ENCODE measurements around the gene TOB1.

TOB1 gene

GRCh38 chr17:50906443-50906842, 40.3 kb upstream of the TOB1 start:
- H3K4me1 ChIP-seq (ENCODE audit: control insufficient read depth, insufficient read depth, low read length) = peaks cover 19% of the 10 kb centered on the region
- no peak overlapping the region for H3K27ac ChIP-seq (ENCODE audit: extremely low read depth, low read depth, low read length)
- ChIA-PET CTCF (no interaction called here), POLR2A (interaction anchor here (2.6 kb wide), 1 partner anchor 40 kb away, joined by 24 read pairs; the partner anchor contains the start of gene TOB1)
- H3K9me3 ChIP-seq (ENCODE audit: control insufficient read depth, insufficient read depth, low read depth, low read length) = no peaks in the 10 kb centered on the region
- H3K36me3 ChIP-seq (ENCODE audit: control insufficient read depth in 2 of 2, insufficient read depth in 1 of 2, low read length in 2 of 2) = no peaks in the 10 kb centered on the region
- no peak overlapping the region for H3K4me3 ChIP-seq (ENCODE audit: low read depth, low read length)
- TF ChIP-seq SCRT2 (tag by site-specific recombination; IDR thresholded peaks at IDR 0.05) (peak; percentile 62), ZNF341 (tag by site-specific recombination; IDR thresholded peaks at IDR 0.05; ENCODE audit: low read depth) (no peak)

DNA sequence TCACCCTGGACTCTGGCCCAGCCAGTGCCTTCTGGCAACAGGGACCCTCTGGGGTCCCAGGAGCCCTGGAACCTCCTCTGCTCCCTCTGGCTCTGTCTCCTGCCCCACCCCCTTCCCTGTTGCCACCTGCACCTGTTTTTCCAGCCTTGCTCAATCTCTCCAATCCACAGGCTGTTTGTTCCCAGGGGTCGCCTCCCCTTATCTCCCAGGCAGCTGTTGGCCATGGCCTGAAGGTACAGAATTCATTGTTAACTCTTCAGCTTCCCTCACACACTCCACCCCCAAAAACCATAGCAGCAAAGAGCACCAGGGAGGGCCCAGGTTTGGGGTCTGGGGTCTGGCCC, 39.3 kb upstream of the TOB1 start:
- no peaks in the 10 kb centered on the region for H3K9me3 ChIP-seq (ENCODE audit: control insufficient read depth, insufficient read depth, low read depth, low read length)
- POLR2A ChIA-PET = interaction anchor here (2.6 kb wide), 1 partner anchor 39 kb away, joined by 24 read pairs; the partner anchor contains the start of gene TOB1
- H3K36me3 ChIP-seq (ENCODE audit: control insufficient read depth in 2 of 2, insufficient read depth in 1 of 2, low read length in 2 of 2) = no peaks in the 10 kb centered on the region
- H3K4me3 ChIP-seq (ENCODE audit: low read depth, low read length) = no peak overlapping the region
- no peak overlapping the region for H3K27ac ChIP-seq (ENCODE audit: extremely low read depth, low read depth, low read length)
- peaks cover 19% of the 10 kb centered on the region for H3K4me1 ChIP-seq (ENCODE audit: control insufficient read depth, insufficient read depth, low read length)
- CTCF ChIA-PET = interaction anchor here (0.6 to 1.1 kb wide), 4 partner anchors 21 to 122 kb away, joined by 3 to 5 read pairs (median 4); no protein-coding TSS in a partner anchor
- TF ChIP-seq ZNF211 (tag by site-specific recombination; IDR thresholded peaks at IDR 0.05; ENCODE audit: low read depth) (no peak), SCRT1 (tag by site-specific recombination; IDR thresholded peaks at IDR 0.05; ENCODE audit: borderline replicate concordance) (peak; percentile 64; the same call in 1 of the 2 replicates), GLI2 (tag by site-specific recombination; IDR thresholded peaks at IDR 0.05; ENCODE audit: borderline replicate concordance, low read depth) (no peak), ZNF311 (tag by site-specific recombination; IDR thresholded peaks at IDR 0.05; ENCODE audit: borderline replicate concordance) (no peak), ZNF558 (tag by site-specific recombination; IDR thresholded peaks at IDR 0.05) (no peak), ZNF239 (tag by site-specific recombination; IDR thresholded peaks at IDR 0.05) (no peak), ZBTB17 (tag by site-specific recombination; IDR thresholded peaks at IDR 0.05) (no peak), ZNF791 (tag by site-specific recombination; IDR thresholded peaks at IDR 0.05) (no peak), ZNF174 (tag by site-specific recombination; IDR thresholded peaks at IDR 0.05) (no peak), GLIS2 (tag by site-specific recombination; IDR thresholded peaks at IDR 0.05) (0 out of 2 replicates have a peak, but pooled peaks have one; percentile 26), ZNF664 (tag by site-specific recombination; IDR thresholded peaks at IDR 0.05) (no peak), ZNF48 (tag by site-specific recombination; IDR thresholded peaks at IDR 0.05) (no peak), ZNF341 (tag by site-specific recombination; IDR thresholded peaks at IDR 0.05; ENCODE audit: low read depth) (peak; percentile 74), ZNF423 (tag by site-specific recombination; IDR thresholded peaks at IDR 0.05) (no peak), ZNF426 (tag by site-specific recombination; IDR thresholded peaks at IDR 0.05) (no peak), ZNF624 (tag by site-specific recombination; IDR thresholded peaks at IDR 0.05) (no peak), ZBTB8A (tag by site-specific recombination; IDR thresholded peaks at IDR 0.05) (no peak), ZNF155 (tag by site-specific recombination; IDR thresholded peaks at IDR 0.05) (no peak), CTCF (tag by site-specific recombination; IDR thresholded peaks at IDR 0.05) (no peak), ZNF221 (tag by site-specific recombination; IDR thresholded peaks at IDR 0.05; ENCODE audit: borderline replicate concordance) (no peak), ZNF792 (tag by site-specific recombination; IDR thresholded peaks at IDR 0.05) (no peak), ZNF473 (tag by site-specific recombination; IDR thresholded peaks at IDR 0.05) (no peak), ZBTB26 (tag by site-specific recombination; optimal IDR thresholded peaks at IDR 0.05) (no peak), ZNF701 (tag by site-specific recombination; IDR thresholded peaks at IDR 0.05) (no peak), SCRT2 (tag by site-specific recombination; IDR thresholded peaks at IDR 0.05) (peak; percentile 79), ZNF768 (tag by site-specific recombination; IDR thresholded peaks at IDR 0.05) (no peak), ZNF223 (tag by site-specific recombination; IDR thresholded peaks at IDR 0.05) (no peak), ZNF580 (tag by site-specific recombination; IDR thresholded peaks at IDR 0.05) (no peak)
- TF ChIP-seq, protein P1, sequence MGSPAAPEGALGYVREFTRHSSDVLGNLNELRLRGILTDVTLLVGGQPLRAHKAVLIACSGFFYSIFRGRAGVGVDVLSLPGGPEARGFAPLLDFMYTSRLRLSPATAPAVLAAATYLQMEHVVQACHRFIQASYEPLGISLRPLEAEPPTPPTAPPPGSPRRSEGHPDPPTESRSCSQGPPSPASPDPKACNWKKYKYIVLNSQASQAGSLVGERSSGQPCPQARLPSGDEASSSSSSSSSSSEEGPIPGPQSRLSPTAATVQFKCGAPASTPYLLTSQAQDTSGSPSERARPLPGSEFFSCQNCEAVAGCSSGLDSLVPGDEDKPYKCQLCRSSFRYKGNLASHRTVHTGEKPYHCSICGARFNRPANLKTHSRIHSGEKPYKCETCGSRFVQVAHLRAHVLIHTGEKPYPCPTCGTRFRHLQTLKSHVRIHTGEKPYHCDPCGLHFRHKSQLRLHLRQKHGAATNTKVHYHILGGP (tag by site-specific recombination; IDR thresholded peaks at IDR 0.05) = no peak
- TF ChIP-seq, protein P2, sequence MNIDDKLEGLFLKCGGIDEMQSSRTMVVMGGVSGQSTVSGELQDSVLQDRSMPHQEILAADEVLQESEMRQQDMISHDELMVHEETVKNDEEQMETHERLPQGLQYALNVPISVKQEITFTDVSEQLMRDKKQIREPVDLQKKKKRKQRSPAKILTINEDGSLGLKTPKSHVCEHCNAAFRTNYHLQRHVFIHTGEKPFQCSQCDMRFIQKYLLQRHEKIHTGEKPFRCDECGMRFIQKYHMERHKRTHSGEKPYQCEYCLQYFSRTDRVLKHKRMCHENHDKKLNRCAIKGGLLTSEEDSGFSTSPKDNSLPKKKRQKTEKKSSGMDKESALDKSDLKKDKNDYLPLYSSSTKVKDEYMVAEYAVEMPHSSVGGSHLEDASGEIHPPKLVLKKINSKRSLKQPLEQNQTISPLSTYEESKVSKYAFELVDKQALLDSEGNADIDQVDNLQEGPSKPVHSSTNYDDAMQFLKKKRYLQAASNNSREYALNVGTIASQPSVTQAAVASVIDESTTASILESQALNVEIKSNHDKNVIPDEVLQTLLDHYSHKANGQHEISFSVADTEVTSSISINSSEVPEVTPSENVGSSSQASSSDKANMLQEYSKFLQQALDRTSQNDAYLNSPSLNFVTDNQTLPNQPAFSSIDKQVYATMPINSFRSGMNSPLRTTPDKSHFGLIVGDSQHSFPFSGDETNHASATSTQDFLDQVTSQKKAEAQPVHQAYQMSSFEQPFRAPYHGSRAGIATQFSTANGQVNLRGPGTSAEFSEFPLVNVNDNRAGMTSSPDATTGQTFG (tag by site-specific recombination; IDR thresholded peaks at IDR 0.05; ENCODE audit: borderline replicate concordance) = no peak

Data from HEK293 (cell line).